HepG2 (cell line): ENCODE data around the gene MATR3.
A peak's percentile ranks its signal among the peaks of the same experiment; 100 is the strongest.

ENCODE experiments used
- HNRNPLL ChIP-seq: fragments of 200-400 bp; formaldehyde crosslinking; IDR thresholded peaks from 2 replicates; pipeline ENCODE4 v1.6.1; 2017; ENCODE audit warnings: mild to moderate bottlenecking, low read depth, low read length; ENCODE audit not compliant: poor library complexity, severe bottlenecking
- JUN ChIP-seq: sonication (generic); formaldehyde crosslinking; IDR thresholded peaks from 2 replicates; pipeline ENCODE4 v1.4.0; 2020; ENCODE audit warnings: mild to moderate bottlenecking, missing genetic modification reagents
- KLF16 ChIP-seq, 2 experiments: sonication (generic) in 1 of 2; formaldehyde crosslinking in 1 of 2; IDR thresholded peaks; 2 replicates each; pipeline versions ENCODE4 v1.6.1 to v1.8.0; 2016 to 2023; ENCODE audit warnings: missing genetic modification reagents in 2 of 2, missing compliant biosample characterization in 1 of 2
- POLR2A ChIP-seq, 2 experiments: IDR thresholded peaks; 2 replicates each; pipeline ENCODE4 v1.6.1; 2011; ENCODE audit warnings: low read depth in 2 of 2, low read length in 2 of 2, mild to moderate bottlenecking in 1 of 2, moderate library complexity in 1 of 2; ENCODE audit not compliant: insufficient read depth in 1 of 2
- RBFOX2 ChIP-seq: fragments of 200-400 bp; formaldehyde crosslinking; IDR thresholded peaks from 2 replicates; pipeline ENCODE4 v1.6.1; 2017; ENCODE audit warnings: low read depth, mild to moderate bottlenecking, low read length
- SMARCC2 ChIP-seq: fragments of 450-650 bp; IDR thresholded peaks from 2 replicates; pipeline ENCODE4 v1.6.1; 2017; ENCODE audit warnings: antibody characterized with exemption, mild to moderate bottlenecking
- TAF1 ChIP-seq: sonication (generic); formaldehyde crosslinking; IDR thresholded peaks from 2 replicates; pipeline ENCODE4 v1.4.0; 2020; ENCODE audit warnings: missing genetic modification reagents
- TF ChIP-seq, protein P1 (sequence below): IDR thresholded peaks from 2 replicates; pipeline ENCODE4 v1.6.1; 2016; ENCODE audit warnings: control low read depth
- TF ChIP-seq, protein P2 (sequence below): sonication (generic); formaldehyde crosslinking; IDR thresholded peaks from 2 replicates; pipeline ENCODE4 v1.5.1; 2020; ENCODE audit warnings: missing genetic modification reagents, mild to moderate bottlenecking, borderline replicate concordance
- TF ChIP-seq, protein P3 (sequence below): sonication (generic); formaldehyde crosslinking; IDR thresholded peaks from 2 replicates; pipeline ENCODE4 v1.9.0; 2021; ENCODE audit warnings: missing genetic modification reagents, borderline replicate concordance
- TF ChIP-seq, protein P4 (sequence below), 2 experiments: IDR thresholded peaks; 2 replicates each; pipeline ENCODE4 v1.6.1; 2011 to 2012; ENCODE audit warnings: low read length in 2 of 2, borderline replicate concordance in 1 of 2, low read depth in 1 of 2, mild to moderate bottlenecking in 1 of 2, moderate library complexity in 1 of 2
- TF ChIP-seq, protein P5 (sequence below): sonication (generic); formaldehyde crosslinking; IDR thresholded peaks from 2 replicates; pipeline ENCODE4 v1.5.0; 2020; ENCODE audit warnings: mild to moderate bottlenecking, missing genetic modification reagents, moderate library complexity

DNA sequence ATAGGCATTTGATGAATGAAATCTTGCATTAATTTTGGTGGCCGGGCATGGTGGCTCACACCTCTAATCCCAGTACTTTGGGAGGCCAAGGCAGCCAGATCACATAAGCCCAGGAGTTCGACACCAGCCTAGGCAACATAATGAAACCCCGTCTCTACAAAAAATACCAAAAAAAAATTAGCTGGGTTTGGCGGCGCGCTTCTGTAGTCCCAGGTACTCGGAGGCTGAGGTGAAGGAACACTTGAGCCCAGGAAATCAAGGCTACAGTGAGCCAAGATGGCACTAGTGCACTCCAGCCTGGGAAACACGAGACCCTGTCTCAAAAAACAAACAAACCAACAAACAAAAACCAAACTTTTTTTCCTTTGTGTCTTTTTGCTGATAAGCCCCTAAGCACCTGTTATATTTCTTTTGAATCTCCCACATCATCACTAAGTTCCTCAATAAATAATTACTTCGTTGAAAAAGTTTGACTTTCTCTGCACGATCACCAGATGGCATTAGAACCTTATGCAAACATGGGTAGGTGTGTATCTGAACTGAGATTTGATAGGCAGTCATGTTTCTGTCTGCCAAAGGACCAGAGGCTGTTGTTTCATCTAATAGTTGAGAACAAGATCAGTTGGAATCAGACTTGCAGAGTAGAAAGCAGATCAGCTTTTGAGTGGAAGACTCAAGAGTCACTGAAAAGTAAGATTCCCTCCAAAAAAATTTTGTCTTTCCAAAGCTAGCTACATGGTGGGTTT is 5.5 kb upstream of the MATR3 start:
- TF ChIP-seq JUN (CRISPR knock-in tag), result no peak
- no peak; a peak in 1 of 4 replicates for TF ChIP-seq POLR2A (IDR thresholded peaks at IDR 0.05; ENCODE audit: insufficient read depth in 1 of 2, low read depth in 2 of 2, low read length in 2 of 2)
- no peak for TF ChIP-seq TAF1 (CRISPR knock-in tag)
- TF ChIP-seq, protein P1, sequence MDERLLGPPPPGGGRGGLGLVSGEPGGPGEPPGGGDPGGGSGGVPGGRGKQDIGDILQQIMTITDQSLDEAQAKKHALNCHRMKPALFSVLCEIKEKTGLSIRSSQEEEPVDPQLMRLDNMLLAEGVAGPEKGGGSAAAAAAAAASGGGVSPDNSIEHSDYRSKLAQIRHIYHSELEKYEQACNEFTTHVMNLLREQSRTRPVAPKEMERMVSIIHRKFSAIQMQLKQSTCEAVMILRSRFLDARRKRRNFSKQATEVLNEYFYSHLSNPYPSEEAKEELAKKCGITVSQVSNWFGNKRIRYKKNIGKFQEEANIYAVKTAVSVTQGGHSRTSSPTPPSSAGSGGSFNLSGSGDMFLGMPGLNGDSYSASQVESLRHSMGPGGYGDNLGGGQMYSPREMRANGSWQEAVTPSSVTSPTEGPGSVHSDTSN (CRISPR knock-in tag), result no peak
- TF ChIP-seq KLF16 (CRISPR knock-in tag; IDR thresholded peaks at IDR 0.05), result no peak
- TF ChIP-seq, protein P2, sequence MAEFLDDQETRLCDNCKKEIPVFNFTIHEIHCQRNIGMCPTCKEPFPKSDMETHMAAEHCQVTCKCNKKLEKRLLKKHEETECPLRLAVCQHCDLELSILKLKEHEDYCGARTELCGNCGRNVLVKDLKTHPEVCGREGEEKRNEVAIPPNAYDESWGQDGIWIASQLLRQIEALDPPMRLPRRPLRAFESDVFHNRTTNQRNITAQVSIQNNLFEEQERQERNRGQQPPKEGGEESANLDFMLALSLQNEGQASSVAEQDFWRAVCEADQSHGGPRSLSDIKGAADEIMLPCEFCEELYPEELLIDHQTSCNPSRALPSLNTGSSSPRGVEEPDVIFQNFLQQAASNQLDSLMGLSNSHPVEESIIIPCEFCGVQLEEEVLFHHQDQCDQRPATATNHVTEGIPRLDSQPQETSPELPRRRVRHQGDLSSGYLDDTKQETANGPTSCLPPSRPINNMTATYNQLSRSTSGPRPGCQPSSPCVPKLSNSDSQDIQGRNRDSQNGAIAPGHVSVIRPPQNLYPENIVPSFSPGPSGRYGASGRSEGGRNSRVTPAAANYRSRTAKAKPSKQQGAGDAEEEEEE (CRISPR knock-in tag), result no peak
- TF ChIP-seq, protein P3, sequence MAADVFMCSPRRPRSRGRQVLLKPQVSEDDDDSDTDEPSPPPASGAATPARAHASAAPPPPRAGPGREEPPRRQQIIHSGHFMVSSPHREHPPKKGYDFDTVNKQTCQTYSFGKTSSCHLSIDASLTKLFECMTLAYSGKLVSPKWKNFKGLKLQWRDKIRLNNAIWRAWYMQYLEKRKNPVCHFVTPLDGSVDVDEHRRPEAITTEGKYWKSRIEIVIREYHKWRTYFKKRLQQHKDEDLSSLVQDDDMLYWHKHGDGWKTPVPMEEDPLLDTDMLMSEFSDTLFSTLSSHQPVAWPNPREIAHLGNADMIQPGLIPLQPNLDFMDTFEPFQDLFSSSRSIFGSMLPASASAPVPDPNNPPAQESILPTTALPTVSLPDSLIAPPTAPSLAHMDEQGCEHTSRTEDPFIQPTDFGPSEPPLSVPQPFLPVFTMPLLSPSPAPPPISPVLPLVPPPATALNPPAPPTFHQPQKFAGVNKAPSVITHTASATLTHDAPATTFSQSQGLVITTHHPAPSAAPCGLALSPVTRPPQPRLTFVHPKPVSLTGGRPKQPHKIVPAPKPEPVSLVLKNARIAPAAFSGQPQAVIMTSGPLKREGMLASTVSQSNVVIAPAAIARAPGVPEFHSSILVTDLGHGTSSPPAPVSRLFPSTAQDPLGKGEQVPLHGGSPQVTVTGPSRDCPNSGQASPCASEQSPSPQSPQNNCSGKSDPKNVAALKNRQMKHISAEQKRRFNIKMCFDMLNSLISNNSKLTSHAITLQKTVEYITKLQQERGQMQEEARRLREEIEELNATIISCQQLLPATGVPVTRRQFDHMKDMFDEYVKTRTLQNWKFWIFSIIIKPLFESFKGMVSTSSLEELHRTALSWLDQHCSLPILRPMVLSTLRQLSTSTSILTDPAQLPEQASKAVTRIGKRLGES, result no peak
- TF ChIP-seq, protein P4, sequence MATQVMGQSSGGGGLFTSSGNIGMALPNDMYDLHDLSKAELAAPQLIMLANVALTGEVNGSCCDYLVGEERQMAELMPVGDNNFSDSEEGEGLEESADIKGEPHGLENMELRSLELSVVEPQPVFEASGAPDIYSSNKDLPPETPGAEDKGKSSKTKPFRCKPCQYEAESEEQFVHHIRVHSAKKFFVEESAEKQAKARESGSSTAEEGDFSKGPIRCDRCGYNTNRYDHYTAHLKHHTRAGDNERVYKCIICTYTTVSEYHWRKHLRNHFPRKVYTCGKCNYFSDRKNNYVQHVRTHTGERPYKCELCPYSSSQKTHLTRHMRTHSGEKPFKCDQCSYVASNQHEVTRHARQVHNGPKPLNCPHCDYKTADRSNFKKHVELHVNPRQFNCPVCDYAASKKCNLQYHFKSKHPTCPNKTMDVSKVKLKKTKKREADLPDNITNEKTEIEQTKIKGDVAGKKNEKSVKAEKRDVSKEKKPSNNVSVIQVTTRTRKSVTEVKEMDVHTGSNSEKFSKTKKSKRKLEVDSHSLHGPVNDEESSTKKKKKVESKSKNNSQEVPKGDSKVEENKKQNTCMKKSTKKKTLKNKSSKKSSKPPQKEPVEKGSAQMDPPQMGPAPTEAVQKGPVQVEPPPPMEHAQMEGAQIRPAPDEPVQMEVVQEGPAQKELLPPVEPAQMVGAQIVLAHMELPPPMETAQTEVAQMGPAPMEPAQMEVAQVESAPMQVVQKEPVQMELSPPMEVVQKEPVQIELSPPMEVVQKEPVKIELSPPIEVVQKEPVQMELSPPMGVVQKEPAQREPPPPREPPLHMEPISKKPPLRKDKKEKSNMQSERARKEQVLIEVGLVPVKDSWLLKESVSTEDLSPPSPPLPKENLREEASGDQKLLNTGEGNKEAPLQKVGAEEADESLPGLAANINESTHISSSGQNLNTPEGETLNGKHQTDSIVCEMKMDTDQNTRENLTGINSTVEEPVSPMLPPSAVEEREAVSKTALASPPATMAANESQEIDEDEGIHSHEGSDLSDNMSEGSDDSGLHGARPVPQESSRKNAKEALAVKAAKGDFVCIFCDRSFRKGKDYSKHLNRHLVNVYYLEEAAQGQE (IDR thresholded peaks at IDR 0.05; ENCODE audit: borderline replicate concordance in 1 of 2, low read depth in 1 of 2, low read length in 2 of 2), result no peak
- TF ChIP-seq, protein P5, sequence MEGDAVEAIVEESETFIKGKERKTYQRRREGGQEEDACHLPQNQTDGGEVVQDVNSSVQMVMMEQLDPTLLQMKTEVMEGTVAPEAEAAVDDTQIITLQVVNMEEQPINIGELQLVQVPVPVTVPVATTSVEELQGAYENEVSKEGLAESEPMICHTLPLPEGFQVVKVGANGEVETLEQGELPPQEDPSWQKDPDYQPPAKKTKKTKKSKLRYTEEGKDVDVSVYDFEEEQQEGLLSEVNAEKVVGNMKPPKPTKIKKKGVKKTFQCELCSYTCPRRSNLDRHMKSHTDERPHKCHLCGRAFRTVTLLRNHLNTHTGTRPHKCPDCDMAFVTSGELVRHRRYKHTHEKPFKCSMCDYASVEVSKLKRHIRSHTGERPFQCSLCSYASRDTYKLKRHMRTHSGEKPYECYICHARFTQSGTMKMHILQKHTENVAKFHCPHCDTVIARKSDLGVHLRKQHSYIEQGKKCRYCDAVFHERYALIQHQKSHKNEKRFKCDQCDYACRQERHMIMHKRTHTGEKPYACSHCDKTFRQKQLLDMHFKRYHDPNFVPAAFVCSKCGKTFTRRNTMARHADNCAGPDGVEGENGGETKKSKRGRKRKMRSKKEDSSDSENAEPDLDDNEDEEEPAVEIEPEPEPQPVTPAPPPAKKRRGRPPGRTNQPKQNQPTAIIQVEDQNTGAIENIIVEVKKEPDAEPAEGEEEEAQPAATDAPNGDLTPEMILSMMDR, result peak; percentile 19; the same call in 1 of the 2 replicates
- TF ChIP-seq HNRNPLL, result no peak
- TF ChIP-seq SMARCC2, result no peak
- TF ChIP-seq RBFOX2, result no peak
